GM18909 (cell line): ENCODE measurements around the gene SLC35F3.
A peak's percentile ranks its signal among the peaks of the same experiment; 100 is the strongest.
"Not testable (repeated sequence)": the region's sequence is repeated elsewhere in the genome, so short reads cannot be mapped to it uniquely, and the experiment has no call there.

Experiments
- ATAC-seq: cut with Tn5 transposase; IDR thresholded peaks from one replicate; pipeline ENCODE4 v1.9.1; 2021; ENCODE audit warnings: mild to moderate bottlenecking; ENCODE audit not compliant: unreplicated experiment, poor library complexity

SLC35F3 gene

DNA sequence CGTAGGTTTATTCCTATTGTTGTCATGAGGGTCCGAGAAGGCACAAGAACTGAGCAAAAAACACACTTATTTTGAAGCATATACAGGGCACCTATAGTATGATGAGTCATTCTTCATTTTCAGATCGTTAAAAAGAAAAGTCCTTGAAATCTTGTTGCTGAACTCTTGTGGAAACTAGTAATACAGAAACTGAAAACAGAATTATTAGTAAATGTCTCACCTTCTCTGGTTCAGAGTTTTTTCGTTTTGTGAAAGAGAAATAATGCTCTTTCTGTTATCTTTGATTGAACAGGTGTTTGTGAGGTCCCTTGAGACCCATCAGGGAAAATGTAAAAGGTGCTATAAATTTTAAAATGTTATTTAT lies 366.7 kb downstream of the SLC35F3 start:
- ATAC-seq, result peak; percentile 97

DNA sequence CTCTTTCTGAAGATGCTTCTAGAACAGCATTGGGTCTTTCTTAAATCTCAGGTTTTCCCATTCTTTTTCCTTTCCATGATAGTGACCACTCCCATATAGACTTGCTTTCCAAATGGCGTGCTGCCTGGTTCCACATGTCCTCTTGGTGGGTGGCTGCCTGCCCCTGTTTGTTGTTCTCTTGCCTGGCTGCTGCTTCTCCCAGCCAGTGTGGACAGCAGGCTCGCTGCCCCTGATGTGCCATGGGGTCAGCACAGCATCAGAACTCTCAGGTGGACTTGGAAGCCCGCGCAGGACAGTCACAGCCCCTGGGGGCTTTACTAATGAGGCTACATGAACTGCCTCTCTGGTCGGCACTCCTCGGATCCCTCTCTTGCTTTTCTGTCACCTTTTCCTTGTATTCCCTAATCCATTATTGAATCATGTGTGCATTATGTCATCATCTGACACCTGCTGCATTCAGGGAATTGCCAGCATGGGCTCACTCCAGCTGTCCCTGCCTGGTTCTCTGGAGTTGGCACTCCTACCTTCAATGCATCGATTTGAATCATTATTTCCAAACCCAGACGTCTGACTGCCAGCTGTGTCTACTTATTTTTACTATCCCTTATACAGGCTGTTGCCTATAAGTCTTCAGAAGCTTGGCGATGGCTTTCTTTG lies 368.3 kb downstream of the SLC35F3 start:
- no peak for ATAC-seq

GRCh38 chr1:234273981-234274380 lies 369.5 kb downstream of the SLC35F3 start:
- ATAC-seq, result no peak

DNA sequence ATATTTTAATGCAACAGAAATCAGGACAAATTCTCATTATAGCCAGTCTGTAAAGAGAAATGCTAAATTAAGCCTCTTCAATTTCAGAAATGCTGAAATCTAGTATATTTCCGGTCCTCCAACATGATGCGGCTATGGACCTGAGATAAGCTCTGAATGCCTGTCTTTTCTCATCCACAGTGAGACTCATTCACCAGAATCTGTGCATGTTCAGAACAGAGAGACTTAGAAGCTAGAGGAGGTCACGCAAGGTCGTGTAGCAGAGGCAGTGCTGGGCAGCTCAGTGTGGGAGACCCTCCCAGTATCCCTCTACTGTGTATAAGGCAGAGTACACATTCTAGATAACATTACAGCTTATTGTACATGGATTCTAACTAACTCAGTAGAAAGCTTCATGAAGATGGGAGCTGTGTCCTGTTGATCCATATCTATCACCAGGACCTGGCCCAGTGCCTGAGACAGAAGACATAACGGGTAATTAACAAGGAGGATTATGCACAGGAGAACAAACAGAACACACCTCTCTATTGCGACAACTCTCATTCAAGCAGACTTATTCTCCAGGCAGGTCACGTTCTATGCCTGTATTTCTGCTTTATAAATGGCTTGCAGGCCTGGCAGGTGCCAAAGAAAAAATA lies 371.8 kb downstream of the SLC35F3 start:
- no peak for ATAC-seq

- no peak for ATAC-seq
These were observed 372.8 kb downstream of the SLC35F3 start for GRCh38 chr1:234277161-234277868.

DNA sequence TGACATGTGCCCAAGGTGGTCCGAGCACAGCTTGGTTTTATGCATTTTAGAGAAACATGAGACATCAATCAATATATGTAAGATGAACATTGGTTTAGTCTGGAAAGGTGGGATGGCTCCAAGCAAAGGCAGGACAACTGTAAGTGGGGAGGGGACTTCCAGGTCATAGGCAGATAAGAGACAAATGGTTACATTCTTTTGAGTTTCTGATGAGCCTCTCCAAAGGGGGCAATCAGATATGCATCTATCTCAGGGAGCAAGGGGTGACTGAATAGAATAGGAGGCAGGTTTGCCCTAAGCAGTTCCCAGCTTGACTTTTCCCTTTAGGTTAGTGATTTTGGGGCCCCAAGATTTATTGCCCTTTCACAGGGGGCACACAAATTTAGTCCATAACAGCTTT lies 374.5 kb downstream of the SLC35F3 start:
- no peak for ATAC-seq

DNA sequence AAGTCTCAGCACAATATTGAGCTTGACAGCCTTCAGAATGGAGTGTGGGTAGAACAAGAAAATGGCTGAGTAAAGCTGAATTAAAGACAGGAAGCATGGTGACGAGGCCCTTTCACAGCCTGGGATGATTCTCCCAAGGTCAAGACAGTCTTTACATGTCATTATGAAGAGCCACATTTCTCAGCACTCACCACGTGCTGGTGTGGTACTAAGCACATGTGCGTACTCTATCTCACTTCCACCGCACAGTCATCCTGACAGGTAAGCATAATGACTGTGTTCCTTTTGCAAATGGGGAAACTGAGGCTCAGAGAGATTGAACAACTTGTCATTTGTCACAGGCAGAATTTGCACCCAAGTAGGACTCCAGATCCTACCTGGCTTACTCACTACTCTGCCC lies 376.0 kb downstream of the SLC35F3 start:
- no peak for ATAC-seq

DNA sequence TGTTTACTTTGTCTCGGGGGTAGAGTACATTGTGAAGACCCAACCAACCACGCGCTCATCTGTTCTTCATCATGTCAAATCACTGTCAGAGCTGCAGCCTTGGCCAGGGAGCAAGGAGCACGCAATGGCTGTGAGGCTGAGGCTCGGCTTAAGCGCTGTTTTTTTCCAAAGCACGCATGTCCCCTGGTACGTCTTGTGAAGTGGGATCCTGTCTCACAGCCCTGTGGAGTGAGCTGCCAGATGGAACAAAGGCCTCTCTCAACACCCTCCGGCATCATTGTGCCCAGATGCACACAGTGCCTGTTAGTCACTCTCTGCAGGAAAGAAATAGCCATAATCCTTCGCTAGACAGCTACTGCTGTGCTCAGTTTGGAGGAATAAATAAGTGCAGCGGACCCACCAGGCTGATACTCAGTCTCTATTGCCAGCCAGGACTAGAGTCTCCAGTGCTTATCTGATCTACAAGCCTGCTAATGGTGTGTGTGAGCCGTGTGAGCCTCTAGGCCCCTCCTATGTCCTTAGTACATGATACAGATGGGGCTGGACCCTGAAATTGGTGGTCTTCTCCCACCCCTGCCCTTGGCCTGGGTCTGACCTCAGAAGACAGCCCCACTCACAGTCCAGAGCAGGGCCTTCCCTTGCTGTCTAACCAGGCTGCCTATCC lies 377.5 kb downstream of the SLC35F3 start:
- no peak for ATAC-seq

- no peak for ATAC-seq
These were observed 381.7 kb downstream of the SLC35F3 start for GRCh38 chr1:234286206-234286605.

- no peak for ATAC-seq
These were observed 384.5 kb downstream of the SLC35F3 start for GRCh38 chr1:234288946-234289345.

DNA sequence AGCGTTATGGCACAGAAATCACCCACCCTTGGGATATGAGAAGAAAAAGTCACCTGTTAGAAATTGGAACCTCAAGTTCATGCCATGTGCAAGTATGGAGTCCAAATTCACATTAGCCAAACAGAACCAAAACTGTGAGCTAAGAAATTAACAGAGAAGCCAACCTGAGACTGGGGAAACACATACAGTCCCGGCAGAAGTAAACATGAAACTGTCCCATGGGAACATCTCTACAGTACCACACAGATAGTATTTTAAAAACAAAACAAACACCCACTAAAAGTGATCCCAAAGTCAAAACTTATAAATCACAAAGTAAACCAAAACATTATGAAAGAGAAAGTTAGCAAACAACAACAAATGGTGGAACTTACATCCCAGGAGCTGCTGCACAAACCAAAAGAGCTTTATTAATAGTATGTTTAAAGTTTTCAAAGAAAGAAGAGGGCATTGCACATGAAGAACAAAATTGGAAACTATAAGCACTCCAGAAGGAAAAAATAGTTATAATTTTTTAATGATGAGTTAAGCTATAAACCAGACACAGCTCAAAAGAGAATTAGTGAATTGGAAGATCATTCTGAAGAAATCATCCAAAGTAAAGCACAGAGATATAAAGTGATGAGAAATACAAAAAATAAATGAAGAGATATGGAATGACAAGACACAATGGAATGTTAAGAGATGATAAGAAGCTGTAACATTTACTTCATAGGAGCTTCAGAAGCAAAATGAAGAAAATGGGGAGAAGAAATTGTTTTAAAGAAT lies 385.2 kb downstream of the SLC35F3 start:
- ATAC-seq, result no peak

DNA sequence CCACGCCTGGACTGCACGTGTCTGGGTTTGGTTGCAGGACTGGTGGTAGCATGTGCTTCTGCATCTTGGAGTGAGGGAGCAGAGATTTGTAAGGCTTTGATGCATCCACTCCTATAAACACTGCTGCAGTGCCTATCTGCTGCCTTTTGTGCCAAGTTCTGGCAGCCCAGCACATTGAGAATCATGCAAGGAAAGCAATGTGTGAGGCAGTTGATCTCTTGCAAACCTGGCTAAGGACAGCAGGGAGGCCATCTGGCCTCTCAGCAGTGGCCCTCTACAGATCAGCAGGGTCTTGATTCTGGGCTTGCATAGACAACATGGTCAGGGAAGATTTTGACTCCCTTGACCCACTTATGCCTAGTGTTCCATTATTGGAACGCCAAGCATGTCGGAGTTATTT lies 387.5 kb downstream of the SLC35F3 start:
- no peak for ATAC-seq

DNA sequence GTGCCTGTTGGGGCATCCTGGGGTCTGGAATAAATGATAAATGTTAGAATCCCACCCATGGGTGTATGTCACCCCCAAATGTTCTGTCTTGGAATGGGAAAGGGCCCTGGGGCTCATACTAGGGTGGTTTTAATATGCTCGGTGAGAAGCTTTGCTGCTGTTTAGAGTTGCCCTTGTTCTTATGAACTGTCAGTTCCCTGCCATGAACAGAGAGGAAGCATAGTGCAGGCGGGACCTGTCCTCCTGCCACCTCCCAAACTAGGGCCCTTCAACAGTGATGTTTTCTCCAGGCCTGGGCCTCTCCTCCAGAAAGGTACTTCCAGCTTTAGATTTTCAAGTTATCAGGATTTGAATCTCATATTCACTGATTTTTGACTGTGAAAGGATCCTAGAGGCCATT lies 388.1 kb downstream of the SLC35F3 start:
- no peak for ATAC-seq

- no peak for ATAC-seq
These were observed 389.8 kb downstream of the SLC35F3 start for GRCh38 chr1:234294109-234294817.

GRCh38 chr1:234295068-234295467 lies 390.6 kb downstream of the SLC35F3 start:
- ATAC-seq, result no peak

DNA sequence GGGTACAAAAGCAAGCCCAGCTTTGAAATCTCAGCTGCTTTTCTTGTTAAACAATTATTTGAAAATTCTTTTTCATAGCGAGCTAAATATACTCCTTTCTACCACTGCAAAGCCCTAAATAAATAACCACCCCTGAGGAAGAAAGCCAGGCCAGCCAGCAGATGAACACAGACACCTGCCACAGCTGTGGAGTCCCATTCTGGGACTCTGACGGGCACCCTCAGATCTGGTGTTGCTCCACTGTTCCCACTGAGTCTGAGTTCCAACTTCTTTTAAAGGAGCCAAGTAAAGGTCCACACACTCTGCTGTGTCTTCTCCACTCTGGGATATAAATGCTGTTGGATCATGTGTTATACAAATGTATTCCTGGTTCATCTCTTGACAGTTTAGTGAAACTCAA lies 391.1 kb downstream of the SLC35F3 start:
- ATAC-seq, result no peak

DNA sequence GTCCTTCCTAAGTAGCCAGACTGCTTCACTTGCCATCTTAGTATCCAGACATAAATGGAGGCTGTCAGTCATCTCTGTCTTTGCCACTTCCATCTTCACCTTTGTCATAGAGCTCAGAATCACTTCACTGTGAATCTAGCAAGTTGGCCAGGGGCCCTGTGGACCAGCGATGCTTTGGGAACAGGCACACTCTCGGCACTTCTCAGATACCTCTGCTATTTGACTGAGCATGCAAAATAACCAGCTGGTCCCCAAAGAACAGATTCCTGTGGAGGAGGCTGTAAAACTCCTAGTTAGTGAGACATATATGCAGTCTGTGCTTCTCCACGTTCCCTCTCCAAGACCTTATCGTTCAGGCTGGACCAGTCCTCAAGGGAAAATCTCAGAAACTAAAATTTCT lies 392.0 kb downstream of the SLC35F3 start:
- no peak for ATAC-seq

GRCh38 chr1:234297668-234298067 lies 393.2 kb downstream of the SLC35F3 start:
- ATAC-seq, result no peak

DNA sequence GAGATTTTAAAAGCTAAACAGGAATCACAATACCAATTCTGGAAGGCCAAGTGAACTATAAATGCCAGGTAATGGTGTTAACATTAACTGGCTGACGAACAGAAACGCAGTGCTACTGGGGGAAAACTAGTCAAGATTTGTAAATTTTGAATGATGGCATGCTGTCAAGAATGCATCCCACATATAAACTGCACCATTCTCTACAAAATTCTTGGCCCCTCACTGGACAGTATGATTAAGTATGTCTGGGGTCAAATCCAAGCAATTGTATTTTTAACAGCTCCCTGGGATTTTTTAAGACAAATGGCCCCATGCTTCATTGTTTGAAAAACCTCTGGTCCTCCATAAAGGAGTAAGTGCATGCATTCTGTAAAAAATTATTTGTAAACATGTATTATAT lies 395.6 kb downstream of the SLC35F3 start:
- ATAC-seq, result no peak

DNA sequence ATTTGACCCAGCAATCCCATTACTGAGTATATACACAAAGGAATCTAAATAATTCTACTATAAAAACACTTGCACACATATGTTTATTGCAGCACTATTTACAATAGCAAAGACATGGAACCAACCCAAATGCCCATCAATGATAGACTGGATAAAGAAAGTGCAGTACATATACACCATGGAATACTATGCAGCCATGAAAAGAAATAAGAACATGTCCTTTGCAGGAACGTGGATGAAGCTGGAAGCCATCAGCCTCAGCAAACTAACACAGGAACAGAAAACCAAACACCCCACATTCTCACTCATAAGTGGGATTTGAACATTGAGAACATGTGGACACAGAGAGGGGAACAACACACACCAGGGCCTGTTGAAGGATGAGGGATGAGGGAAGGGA lies 397.2 kb downstream of the SLC35F3 start:
- ATAC-seq, result not testable (repeated sequence)
